Nucleus accumbens (tissue), 56 donors: ENCODE measurements around the gene MOAP1.
"Not testable (repeated sequence)": the region's sequence is repeated elsewhere in the genome, so short reads cannot be mapped to it uniquely, and the experiment has no call there.

Experiments
- DNase-seq, 56 donors: peaks; one replicate each; lab custom pipeline; 2025; lab: John Stamatoyannopoulos, UW

Gene MOAP1

GRCh38 chr14:93150227-93151208 is 34.2 kb downstream of the MOAP1 start:
- DNase-seq = peak in 1 of 56 donors; percentile 9

GRCh38 chr14:93148979-93149378 is 35.7 kb downstream of the MOAP1 start:
- DNase-seq = no peak

- DNase-seq = no peak
Measured at GRCh38 chr14:93146119-93146518, 38.6 kb downstream of the MOAP1 start.

GRCh38 chr14:93142854-93143652 is 41.6 kb downstream of the MOAP1 start:
- DNase-seq = no peak

GRCh38 chr14:93137864-93138263 is 46.8 kb downstream of the MOAP1 start:
- no peak for DNase-seq

GRCh38 chr14:93136508-93136907 is 48.2 kb downstream of the MOAP1 start:
- DNase-seq = not testable (repeated sequence)

GRCh38 chr14:93136009-93136408 is 48.7 kb downstream of the MOAP1 start:
- DNase-seq = no peak

GRCh38 chr14:93135399-93135798 is 49.3 kb downstream of the MOAP1 start:
- DNase-seq = no peak

GRCh38 chr14:93133464-93133863 is 51.2 kb downstream of the MOAP1 start:
- DNase-seq = no peak

- DNase-seq = peak in 14 of 56 donors; percentile 2 to 36 (median 12)
Measured at GRCh38 chr14:93132472-93133065, 52.1 kb downstream of the MOAP1 start.
